DMS79 (cell line): Measurements from ENCODE around the gene GPR150.
A peak's percentile ranks its signal among the peaks of the same experiment; 100 is the strongest.
"Not testable (repeated sequence)": the region's sequence is repeated elsewhere in the genome, so short reads cannot be mapped to it uniquely, and the experiment has no call there.

Source experiments
- DNase-seq: peaks from one replicate; lab custom pipeline; 2025; lab: John Stamatoyannopoulos, UW

GPR150 gene

DNA sequence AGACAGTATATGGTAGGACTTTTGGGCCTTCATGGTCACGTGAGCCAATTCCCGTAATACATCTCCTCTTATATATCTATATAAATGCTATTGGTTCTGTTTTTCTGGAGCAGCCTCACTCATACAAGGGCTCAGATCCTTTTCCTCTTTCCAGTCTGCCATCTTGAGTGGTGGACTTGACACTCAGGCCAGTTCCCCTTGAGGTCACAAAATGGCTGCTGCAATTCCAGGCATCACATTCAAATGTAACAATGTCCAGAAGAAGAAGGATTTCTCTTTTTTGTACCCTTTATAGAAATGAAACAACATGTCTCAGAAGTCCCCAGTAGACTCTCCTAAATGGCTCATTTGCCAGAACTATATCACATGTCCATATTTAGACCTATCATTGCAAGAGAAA is 4.5 kb downstream of the GPR150 start:
- no peak for DNase-seq

DNA sequence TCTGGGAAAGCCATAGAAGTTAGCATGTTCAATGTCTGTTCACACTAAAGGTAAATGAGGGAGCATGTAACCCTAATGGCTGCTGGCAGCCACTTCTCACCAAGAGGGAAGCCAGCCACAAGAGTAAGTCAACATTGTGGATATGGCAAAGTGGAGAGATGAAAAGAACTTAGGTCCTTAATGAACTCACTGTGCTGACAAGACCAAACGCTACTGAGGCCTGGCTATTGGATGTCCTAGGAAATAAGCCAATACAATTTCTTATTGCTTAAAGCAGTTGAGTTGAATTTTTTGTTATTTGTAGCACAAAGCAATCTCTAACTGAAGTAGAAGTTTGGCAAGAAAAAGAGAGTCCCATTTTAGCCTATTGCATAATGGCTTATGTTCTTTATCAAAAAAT is 6.8 kb downstream of the GPR150 start:
- no peak for DNase-seq

DNA sequence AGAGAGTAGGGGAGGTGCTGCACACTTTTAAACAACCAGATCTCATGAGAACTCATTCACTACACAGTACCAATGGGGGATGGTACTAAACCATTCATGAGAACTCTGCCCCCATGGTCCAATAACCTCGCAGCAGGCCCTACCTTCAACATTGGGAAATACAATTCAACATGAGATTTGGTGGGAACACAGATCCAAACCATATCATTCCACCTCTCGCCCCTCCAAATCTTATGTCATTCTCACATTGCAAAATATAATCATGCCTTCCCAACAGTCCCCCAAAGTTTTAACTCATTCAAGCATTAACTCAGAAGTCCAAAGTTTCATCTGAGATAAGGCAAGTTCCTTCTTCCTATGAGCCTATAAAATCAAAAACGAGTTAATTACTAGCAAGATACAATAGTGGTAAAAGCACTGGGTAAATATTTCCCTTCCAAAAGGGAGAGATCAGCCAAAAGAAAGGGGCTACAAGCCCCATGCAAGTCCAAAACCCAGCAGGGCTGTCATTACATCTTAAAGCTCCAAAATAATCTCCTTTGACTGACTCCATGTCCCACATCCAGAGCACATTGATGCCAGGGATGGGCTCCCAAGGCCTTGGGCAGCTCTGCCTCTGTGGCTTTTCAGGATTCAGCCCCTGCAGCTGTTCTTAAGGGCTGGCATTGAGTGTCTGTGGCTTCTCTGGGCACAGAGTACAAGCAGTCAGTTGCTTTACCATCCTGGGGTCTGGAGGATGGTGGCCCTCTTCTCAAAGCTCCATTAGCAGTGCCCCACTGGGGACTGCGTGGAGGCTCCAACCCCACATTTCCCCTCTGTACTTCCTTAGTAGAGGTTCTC is 8.3 kb downstream of the GPR150 start:
- DNase-seq: no peak

DNA sequence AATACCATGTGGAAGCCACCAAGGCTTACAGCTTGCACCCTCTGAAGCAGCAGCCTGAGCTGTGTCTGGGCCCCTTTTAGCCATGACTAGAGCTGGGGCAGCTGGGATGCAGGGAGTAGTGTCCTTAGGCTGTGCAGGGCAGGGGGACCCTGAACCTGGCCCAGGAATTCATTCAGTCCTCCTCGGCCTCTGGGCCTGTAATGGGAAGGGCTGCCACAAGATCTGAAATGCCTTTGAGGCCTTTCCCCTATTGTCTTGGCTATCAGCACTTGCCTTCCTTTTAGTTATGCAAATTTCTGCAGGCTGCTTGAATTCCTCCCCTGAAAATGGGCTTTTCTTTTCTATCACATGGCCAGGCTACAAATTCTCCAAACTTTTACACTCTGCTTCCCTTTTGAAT is 9.0 kb downstream of the GPR150 start:
- DNase-seq: no peak

DNA sequence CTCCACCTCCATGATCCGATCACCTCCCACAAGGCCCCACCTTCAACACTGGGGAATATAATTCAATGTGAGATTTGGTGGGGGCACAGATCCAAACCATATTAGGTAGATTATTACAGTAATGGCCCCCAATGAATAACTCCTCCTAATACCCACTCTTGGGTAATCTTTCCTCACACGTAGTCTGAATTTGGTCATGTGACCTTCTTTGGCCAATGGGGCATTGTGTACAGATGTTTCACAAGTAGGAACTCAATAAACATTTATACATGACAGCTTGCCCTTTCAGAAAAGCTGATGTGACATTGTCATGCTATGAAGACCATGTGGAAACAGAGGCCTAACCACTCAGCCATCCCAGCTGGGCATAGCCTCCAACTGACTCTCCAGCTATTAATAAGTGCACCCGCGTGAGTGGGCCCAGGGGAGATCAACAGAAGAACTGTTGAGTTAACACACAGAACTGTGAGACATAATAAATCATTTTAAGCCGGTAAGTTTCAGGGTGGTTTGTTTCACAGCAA is 10.6 kb downstream of the GPR150 start:
- DNase-seq: no peak

DNA sequence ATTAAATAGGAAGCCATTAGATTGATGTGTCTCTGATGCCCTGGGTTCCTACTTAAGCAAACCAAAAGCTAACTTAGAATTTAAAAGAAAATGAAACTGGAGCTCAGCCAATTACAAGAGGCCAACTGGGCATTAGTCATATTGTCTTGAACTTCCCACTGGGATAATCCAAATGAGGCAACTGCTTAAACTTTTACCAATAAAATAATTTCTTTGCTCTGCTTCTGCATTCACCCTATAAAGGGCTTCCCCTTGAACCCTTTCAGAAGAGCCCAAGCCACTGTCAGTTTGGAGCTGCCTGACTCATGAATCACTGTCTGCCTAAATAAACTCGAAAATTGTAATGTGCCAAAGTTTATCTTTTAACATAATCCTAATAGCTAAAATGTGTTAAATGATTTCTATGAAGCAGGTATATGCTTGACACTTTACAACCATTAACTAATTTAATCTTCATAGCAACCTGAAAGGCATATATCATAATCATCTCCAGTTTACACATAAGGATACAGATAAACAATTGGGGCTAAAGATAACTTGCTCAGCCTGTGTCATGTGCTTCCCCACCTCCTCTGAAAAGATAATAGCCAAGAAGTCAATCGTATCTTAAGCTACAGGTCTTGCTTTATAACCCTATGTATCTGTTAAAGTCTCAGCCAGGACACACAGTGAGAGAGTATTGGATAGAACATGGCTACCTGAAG is 11.5 kb downstream of the GPR150 start:
- no peak for DNase-seq

DNA sequence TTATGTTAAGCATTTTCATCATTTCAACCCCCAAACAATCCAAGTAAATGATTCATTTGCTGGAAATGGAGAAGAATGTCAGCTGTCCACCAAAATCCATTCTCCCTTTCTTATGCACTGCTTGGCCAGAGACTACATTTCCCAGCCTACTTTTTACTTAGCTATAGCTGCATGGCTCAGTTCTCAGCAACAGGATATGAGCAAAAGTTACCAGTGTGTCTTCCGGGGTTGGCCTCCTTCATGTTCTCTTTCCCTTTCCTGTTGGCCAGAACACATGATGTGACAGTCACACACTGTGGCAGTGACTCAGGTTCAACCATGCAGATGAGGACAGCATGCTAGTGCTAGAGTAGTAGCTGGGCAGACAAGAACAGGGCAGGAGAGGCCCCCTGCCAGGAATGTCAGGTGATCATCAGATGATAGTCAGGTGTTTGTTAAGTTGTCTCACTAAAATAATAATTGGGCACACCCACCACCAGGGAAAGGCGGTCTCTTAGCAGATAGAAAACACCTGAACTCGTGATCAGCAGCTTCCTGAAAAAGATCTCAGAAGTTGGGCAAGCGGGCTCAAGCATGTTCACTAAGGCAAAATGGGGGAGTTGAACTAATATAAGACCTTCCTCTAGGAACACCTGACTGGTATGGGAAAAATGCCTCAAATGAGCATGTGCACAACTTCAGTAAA is 12.2 kb downstream of the GPR150 start:
- no peak for DNase-seq

DNA sequence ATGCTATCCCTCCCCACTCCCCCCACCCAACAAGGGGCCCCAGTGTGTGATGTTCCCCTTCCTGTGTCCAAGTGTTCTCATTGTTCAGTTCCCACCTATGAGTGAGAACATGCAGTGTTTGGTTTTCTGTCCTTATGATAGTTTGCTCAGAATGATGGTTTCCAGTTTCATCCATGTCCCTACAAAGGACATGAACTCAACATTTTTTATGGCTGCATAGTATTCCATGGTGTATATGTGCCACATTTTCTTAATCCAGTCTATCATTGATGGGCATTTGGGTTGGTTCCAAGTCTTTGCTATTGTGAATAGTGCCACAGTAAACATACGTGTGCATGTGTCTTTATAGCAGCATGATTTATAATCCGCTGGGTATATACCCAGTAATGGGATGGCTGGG is 13.1 kb downstream of the GPR150 start:
- DNase-seq: not testable (repeated sequence)

DNA sequence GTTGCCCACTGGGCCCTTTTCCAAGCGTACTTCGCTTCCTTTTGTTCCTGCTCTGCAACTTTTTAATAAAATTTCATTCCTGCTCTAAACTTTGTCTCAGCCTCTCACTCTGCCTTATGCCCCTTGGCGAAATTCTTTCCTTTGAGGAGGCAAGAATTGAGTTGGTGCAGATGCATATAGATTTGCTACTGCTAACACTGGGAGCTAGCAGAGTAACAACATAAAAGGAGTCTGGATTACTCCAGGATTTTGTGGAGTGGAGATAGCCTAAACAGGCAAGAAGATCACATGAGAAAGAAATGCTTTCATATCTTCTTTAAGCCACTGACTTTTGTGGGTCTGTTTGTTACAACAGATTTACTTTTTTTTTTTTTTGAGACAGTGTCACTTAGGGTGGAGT is 13.8 kb downstream of the GPR150 start:
- DNase-seq: no peak

DNA sequence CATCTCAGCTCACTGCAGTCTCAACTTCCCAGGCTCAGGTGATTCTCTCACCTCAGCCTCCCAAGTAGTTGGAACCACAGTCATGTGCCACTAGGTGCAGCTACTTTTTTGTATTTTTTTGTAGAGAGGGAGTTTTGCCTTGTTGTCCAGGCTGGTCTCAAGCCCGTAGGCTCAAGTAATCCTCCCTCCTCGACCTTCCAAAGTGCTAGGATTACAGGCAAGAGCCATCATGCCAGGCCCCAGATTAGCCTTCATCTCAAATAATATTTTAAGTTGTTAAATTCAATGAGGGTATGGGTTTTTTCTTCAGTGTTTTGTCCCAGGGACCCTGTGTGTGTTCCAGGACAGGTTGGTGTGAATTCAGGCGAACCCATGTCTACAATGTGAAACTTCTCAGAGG is 14.2 kb downstream of the GPR150 start:
- DNase-seq: no peak

DNA sequence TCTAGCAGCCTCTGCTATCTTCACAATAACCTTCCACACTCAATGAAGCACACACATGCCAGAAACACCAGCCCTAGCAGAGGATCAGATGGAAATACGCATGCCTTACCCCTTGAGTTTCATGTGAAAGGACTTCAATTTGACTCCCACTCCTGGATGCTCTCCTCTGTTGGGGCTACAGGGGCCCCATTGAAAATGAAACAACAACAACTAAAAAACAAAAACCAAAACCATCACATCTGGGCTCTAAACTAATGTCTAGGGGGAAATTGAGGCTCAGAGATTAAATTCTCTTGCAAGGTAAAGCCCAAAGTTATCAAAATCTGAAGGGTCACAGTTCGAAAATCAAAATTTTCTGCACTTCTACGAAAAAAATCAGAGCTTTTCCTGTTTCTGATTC is 18.7 kb downstream of the GPR150 start:
- DNase-seq: no peak

DNA sequence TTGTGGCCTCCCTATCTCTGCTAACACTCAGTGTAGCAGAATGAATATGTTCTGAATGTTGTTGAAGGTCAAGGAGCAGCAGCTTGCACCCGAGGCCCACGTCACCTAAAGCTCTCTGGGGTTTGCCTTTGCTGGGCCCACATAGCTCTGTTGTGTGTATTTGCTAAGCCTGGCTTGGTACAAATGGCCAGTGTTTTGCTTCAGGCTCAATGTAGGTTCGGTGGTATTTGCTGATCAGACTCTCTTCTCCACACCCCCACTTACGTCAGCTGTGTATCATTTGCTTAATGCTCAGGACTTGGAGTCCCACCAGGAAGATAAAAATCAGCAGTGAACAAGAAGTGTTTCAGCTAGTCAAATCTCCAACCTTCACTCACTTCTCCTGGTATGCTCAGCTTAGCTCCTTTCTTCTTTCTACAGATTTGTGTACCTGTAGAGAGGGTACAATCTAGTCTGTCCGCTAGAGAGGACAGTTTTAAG is 21.9 kb downstream of the GPR150 start:
- no peak for DNase-seq

DNA sequence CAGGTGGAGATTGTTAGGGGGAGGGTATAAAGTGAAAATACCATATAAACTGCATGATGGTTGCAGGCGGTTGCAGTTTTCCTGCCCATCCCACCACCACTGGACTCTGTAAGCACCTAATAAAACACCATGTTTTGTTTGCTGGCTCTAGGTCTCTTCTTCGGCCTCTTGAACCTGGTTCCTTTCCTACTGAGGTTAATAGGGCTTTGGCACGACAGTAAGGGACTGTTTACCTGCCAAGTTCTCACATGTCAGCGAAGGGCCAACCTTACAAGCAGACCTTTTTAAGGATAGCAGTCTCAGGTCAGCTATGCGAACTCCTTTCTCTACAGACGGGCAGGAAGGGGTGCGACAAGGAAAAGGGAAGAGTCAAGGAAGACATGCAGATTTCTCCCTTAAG is 23.3 kb downstream of the GPR150 start:
- DNase-seq: no peak

DNA sequence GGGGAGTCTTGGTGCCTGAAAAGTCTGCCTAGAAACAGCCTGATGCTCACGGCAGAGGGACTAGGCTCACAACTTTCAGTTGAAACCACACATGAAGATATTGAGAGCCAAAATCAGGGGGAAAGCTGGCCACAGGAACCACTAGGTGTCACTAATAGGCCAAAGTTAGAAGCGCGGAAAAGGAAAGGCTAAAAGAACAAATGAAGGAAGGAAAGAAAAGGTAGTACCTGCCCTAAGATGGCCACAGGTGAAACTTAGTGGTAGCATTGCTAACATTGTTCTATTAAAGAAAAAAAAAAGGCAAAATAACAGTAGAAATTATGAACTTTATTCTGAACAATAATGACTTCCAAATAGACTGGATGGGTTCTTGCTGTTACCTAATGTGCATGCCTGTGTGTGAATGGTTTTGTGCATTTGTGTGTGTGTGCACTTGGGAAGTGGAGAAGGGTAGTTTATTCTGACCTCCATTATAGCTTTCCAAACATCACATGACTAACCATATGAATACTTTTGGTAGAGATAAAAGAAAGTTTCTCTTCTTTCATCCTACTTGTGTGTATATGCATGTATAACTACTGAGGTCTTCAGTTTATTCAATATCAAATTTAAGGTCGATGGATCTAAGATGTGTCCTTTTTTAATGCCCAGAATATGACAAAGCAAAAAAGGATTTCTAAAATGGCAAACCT is 24.6 kb downstream of the GPR150 start:
- peak; percentile 27 for DNase-seq

DNA sequence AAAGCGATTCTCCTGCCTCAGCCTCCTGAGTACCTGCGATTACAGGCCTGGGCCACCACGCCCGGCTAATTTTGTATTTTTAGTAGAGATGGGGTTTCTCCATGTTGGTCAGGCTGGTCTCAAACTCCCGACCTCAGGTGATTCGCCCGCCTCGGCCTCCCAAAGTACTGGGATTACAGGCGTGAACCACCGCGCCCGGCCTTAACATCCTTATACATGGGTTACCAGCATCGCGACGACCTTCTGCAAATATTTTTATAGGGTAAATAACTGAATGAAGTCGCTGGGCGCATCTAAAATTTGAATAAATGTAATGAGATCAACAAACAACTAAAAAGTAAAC is 26.3 kb downstream of the GPR150 start:
- DNase-seq: not testable (repeated sequence)

DNA sequence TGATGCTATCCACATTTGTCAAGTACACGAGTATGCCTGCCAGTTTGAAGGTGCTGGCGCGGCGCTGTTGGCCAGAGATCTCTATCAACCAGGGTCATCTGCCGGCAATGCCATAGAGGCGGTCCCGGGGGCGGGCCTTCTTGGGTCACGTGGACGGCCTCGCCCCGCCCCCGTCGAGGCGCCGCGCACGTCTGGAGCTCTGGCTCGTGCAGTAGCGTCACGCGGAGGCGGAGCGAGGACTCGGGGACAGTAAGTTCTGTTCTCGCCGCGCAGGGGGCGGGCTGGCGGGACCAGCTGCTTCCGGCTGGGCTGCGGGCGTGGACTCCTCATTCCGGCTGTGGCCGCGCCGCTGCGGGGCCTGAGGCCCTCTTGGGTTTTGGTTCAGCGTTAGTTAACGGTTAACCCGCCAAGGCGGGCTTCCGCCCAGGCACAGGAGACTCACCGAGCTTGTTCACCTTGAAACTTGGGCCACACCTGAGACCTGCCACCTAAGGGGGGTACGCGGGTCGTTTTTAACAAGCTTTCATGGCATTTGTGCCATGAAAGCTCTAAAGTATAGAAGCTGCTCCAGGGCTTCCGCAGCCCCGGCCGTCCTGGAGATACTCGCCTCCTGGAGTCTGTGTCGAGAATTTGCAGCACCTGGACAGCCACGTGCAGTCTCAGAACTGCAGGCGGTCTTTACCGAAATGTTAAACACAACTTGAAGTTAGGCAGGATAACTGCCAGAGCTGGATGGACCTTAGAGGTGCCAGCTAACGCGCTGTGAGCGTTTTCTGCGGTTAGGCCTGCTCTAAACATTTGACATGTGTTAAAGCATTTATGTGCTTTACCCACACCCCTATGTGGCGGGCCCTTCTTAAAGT is 26.9 kb downstream of the GPR150 start, which contains the start of gene RFESD:
Gene RFESD, plus strand, starts transcription at position 209 of the 863 bp plus-strand sequence. CDS start 5,495 bp downstream, outside the sequence.
- DNase-seq: peak; percentile 69

DNA sequence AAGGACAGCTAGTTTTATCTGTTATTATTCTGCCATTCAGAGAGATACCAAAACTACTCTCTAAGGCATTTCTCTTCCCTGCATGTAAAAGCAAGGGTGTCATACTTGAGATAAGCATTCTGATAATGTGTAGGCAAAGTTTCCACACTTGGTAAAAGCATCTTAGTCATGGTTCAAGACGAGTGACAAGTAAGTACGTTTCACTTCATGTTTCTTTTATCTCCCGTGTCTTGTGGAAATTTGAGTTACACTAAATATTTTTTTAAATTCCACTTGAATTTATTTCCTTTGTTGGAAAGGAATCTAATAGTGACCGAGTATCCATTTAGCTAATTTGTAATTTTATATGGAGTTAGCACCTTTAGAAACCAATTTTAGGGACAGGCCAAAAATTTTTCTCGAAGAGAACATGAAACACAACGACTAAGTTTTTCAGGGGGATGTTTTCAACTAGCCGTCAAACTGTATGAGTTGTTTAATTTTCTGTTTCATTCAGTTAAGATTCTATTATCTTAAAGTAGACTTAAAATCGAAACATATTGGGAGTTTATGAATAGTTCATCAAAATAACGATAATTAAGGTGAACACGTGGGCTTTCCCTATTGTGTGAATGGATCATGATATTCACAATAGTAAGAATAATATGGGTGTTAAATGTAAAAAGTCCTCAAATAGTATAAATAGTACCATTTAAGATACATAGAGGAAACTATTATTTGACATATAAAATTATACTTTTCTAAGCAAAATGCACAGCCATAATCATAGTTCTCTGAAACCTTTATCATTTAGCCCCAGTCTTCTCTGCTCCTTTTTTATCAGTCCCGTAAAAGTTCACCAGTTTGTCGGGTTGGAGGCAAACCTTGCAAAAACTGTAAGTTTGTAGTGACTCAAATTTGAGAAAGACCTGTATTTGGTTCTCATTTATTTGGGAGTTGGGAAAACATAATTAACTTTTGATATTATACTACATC is 28.3 kb downstream of the GPR150 start:
- DNase-seq: no peak

DNA sequence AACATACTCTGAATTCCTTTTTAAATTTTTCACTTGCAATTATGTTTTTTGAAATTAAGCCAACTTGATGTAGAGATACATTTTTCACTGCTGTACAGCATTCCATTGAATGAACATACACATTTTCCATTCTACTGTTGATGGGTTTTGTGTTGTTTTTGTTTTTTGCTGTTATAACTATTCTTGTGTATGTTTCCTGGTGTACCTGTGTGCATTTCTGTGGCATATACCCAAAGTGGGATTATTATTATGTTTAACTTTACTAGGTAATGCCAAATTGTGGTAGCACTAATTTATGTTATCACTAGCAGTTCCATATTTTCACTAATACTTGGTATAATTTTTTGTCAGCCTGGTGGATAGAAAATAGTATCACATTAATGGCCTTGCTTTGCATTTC is 29.4 kb downstream of the GPR150 start:
- DNase-seq: no peak

DNA sequence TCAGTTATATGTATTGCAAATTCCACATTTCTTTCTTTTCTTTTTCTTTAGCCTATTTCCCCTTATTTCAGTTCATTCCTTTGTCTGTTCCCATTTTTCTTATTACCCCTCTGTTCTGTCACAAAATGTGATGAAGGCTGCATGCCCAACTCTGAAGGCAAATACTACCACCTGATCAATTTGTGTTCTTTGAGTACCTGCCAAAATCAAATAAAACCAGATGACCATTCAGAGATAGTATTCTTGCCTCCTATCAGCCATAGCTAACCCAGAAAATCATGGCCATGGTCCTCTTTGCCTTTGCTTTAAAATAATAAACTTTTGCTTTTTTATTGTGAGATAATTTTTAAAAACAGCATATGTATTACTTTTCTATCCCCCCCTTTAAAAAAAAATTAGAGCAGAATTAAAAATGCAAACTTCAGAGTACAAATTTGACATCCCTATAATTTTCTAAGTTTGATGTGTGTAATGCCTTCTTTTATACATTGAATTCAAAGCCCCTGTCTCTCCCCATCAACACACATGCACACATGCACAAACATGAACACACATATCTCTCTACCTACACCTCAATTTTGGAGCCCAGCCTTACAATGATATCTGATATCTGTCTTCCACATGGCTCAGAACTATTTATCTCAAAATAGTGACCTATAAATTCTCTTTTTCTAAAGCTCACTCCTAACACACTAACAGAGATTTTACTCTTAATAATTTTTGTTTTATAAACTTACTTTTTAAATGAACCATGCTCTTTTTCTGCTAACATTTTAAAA is 30.1 kb downstream of the GPR150 start:
- no peak for DNase-seq
